ENCODE results near the gene NFYB.

- TF ChIP-seq ARID2 (IDR thresholded peaks at IDR 0.05) (no peak), MNT (conservative IDR thresholded peaks at IDR 0.05) (no peak)
Observed at GRCh38 chr12:104177663-104178501, 39.9 kb upstream of the NFYB start.

Data from K562 (cell line).